ENCODE data around the gene BRINP2.

The BRINP2 gene, protein sequence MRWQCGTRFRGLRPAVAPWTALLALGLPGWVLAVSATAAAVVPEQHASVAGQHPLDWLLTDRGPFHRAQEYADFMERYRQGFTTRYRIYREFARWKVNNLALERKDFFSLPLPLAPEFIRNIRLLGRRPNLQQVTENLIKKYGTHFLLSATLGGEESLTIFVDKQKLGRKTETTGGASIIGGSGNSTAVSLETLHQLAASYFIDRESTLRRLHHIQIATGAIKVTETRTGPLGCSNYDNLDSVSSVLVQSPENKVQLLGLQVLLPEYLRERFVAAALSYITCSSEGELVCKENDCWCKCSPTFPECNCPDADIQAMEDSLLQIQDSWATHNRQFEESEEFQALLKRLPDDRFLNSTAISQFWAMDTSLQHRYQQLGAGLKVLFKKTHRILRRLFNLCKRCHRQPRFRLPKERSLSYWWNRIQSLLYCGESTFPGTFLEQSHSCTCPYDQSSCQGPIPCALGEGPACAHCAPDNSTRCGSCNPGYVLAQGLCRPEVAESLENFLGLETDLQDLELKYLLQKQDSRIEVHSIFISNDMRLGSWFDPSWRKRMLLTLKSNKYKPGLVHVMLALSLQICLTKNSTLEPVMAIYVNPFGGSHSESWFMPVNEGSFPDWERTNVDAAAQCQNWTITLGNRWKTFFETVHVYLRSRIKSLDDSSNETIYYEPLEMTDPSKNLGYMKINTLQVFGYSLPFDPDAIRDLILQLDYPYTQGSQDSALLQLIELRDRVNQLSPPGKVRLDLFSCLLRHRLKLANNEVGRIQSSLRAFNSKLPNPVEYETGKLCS

DNA sequence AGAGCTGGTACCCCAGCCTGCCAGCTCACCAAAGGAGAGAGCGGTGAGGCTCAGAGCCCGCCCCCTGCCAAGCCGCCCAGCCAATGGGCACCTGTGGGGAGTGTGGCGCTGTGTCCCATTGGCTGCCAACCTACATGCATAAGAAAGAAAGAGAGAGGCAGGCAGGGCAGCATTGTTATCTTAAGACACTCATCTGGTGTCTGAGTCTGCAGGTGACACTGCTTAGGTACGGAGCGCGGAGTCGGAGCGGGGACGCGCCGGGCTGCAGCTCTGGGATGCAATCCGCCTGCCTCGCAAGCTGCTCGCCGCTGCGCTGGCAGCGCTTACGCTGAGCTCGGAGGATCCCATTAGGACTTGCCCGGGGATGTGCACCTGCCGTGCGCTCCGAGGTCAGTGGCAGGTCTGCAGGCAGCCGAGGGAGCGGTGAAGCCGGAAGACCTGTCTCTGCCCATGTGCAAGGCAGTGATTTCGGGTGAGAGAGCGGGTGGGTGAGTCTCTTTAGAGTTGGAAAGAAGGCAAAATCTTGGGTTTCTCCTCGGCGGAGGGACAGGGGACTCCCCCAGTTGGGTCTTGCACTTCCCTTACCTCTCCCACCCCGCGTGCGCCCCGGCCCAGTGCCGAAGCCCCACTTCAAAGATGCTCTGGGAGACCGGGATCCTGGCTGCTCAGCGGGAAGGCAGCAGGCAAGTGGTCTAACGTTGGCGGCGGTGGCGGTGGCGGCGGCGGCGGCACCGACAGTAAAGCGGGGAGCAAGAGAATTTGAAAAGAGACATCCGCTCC is at the start of gene BRINP2:
TSS of gene BRINP2 (plus strand) at position 203 of the 780 bp plus-strand sequence. CDS start 58,919 bp downstream, outside the sequence.
- CTCF ChIA-PET, result no interaction called here
- H3K27ac ChIP-seq, result no peak within 1 kb of the TSS
- DNase-seq (ENCODE audit: low spot score), result peak; percentile 46
- TF ChIP-seq, protein P1, sequence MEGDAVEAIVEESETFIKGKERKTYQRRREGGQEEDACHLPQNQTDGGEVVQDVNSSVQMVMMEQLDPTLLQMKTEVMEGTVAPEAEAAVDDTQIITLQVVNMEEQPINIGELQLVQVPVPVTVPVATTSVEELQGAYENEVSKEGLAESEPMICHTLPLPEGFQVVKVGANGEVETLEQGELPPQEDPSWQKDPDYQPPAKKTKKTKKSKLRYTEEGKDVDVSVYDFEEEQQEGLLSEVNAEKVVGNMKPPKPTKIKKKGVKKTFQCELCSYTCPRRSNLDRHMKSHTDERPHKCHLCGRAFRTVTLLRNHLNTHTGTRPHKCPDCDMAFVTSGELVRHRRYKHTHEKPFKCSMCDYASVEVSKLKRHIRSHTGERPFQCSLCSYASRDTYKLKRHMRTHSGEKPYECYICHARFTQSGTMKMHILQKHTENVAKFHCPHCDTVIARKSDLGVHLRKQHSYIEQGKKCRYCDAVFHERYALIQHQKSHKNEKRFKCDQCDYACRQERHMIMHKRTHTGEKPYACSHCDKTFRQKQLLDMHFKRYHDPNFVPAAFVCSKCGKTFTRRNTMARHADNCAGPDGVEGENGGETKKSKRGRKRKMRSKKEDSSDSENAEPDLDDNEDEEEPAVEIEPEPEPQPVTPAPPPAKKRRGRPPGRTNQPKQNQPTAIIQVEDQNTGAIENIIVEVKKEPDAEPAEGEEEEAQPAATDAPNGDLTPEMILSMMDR (conservative IDR thresholded peaks at IDR 0.05; ENCODE audit: low read depth), result no peak
- POLR2A ChIA-PET (ENCODE audit: low non-redundant PET), result no interaction called here

DNA sequence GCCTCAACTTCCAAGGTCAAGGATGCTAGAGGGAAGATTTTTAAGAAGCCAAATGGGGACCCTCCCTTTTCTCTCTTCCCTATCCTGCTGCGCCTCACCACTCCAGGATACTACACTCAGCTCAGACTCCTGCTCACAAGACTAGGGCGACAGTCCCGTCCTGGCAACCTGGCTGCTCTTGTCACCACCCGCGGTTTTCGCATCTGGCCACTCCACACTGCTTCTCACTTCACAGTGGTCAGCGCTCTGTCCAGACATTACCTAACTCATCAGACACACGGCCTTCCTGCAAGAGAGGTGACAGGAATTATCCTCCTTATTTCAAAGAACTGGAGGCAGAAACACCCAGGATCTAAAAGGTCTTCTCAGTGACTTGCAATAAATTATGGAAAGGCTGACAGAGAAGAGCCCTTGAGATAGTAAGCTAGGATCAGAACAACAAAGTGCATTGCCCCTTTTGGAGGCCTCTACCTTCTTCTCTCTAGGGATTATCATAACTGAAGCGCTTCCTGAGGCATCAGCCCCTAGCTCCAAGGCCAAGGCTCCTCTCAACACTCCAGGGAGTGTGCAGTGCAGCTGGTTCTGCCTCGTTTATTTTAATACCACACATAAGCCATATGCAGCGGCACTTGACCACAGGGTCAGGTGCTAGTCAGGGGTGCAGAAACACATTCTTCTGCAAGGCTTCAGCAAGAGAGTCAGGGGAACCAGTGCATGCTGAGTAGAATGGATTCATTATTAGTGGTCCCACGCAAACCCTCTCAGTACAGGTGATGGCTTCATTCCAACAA is 48.1 kb upstream of the BRINP2 start:
- ChIA-PET POLR2A (ENCODE audit: low non-redundant PET) (no interaction called here), CTCF (no interaction called here)
- no peak for DNase-seq (ENCODE audit: low spot score)

DNA sequence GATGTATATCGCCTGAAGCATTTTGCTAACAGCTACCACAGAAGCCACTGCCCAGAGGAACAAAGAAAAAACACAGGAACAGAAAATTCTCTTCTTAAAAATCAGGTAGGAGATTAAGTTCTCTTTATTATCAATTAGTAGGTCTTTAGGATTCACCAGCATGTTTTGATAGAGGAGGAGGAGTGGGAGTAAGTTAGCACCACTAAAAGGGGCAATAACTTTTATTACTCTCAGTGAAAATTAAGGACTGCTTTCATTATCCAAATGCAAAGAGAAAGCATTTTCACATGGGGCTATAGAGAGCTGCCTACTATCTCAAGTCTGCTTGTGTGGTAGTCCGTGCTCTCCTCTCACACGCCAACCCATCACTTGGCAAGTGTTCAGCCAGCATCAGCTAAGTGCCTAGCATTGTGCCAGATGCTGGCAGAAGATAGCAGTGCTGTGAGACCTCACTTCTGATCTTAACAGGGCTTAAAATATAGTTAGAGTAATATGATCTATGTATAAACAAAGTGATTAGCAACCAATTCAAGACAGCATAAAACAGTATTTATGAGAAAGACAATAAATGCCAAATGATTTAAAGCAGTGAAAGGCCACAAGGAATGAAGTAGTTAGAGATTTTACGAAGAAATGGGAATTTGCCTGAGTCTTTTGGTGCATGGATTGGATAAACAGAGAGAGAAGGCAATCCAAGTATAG is 46.0 kb upstream of the BRINP2 start:
- no peak for DNase-seq (ENCODE audit: low spot score)
- ChIA-PET POLR2A (ENCODE audit: low non-redundant PET) (no interaction called here), CTCF (no interaction called here)
- TF ChIP-seq, protein P1 (conservative IDR thresholded peaks at IDR 0.05; ENCODE audit: low read depth), result no peak
- H3K27ac ChIP-seq, result no peak overlapping the region

More for the DNA sequence above, 48.1 kb upstream of the BRINP2 start:
- H3K27ac ChIP-seq, result no peak overlapping the region
- TF ChIP-seq, protein P1 (conservative IDR thresholded peaks at IDR 0.05; ENCODE audit: low read depth), result no peak

DNA sequence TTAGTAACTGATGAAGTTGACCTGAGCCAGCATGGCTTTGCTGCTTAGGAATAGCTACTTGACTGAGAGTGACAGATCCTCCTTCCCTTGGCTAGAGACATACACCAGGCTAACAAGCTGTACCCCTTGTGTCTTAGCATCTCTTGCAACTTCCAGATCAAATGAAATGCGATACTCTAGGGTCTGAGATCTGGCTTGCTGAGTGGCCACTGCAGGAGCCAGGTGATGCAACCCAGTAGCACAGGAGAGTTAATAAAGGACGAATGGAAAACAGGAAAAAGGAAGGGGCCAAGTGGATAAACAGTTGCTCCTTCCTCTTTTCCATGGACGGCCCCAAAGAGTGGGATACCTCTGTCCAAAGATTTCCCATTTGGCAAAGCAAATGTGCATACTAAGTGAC is 44.5 kb upstream of the BRINP2 start:
- ChIA-PET POLR2A (ENCODE audit: low non-redundant PET) (no interaction called here), CTCF (no interaction called here)
- TF ChIP-seq, protein P1 (conservative IDR thresholded peaks at IDR 0.05; ENCODE audit: low read depth), result no peak
- no peak overlapping the region for H3K27ac ChIP-seq
- no peak for DNase-seq (ENCODE audit: low spot score)

DNA sequence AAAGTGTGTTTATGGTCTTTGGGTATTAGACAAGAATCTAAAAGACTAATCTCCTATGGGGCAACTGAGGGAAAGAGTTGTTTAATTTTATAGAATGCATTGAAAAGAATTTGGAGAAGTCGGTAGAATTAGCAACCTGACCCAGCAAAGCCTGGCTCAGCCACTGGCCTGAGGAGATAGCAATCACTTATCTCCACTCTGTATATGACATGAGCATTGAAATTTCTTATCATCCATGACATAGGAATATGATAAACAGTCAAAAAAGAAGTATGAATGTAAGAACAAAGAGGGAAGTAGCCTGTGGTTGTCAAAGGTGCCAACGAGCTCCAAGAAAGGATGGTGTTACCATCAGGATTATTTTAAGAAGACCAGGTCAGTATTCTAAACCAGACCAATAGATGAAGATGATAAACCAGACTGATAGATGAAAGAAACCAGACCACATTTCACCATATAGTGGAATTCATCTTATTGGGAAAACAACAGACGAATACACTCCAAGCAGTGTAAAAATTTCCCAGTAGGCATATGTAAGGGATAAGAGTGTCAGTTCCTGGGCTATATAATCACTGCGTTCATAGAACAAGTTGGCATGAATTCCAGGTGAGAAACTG is 42.0 kb upstream of the BRINP2 start:
- no peak for DNase-seq (ENCODE audit: low spot score)
- TF ChIP-seq, protein P1 (conservative IDR thresholded peaks at IDR 0.05; ENCODE audit: low read depth), result no peak
- ChIA-PET POLR2A (ENCODE audit: low non-redundant PET) (no interaction called here), CTCF (no interaction called here)
- no peak overlapping the region for H3K27ac ChIP-seq
